ENCODE measurements around the gene SLC29A4.

Gene SLC29A4

DNA sequence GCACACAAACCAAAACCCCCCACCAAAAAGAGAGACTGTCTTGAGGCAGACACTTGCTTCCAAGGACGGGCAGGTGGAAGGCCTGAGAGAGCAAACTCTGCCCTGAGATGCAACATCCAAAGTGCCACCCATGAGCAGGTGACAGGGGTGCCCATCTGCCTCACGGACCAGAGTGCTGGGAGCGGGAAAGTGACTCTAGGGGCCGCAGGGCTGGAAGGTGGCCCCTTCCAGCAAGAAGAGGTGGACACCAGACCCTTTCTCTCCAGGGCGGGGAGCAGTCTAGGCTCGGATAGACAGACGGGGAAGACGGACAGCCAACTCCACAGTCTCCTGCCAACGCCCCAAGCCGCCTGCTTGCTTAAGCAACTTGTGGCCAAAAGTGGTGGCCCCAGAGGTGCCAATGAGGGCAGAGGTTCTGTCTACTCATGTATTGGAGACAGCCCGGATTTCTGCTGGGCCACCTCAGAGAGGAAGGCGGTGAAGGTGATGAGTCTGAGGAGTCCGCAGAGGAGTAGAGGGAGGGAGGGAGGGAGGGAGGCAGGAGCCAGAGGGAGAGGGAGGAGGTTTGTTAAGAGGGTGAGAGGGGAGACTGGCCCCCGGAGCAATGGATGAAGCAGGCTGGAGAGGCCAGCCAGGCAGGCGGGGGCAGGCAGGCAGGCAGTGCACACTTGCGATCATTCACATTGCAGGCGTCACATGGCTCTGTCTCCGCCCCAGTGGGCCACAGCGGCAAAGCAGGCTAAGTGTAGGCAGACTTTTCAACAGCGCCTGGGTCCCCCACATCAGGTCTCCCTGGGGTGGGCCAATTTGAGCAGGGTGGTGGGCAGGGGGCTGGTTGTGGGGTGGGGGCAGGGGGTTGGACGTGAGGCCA is 65.6 kb downstream of the SLC29A4 start:
- Mint-ChIP-seq H3K27me3 (no peaks in the 10 kb centered on the region), H3K4me3 (no peak overlapping the region), H3K36me3 (peaks cover 68% of the 10 kb centered on the region), H3K9me3 (peaks cover 14% of the 10 kb centered on the region), H3K4me1 (peaks cover 8% of the 10 kb centered on the region), H3K27ac (no peak overlapping the region)
- ATAC-seq: no peak

DNA sequence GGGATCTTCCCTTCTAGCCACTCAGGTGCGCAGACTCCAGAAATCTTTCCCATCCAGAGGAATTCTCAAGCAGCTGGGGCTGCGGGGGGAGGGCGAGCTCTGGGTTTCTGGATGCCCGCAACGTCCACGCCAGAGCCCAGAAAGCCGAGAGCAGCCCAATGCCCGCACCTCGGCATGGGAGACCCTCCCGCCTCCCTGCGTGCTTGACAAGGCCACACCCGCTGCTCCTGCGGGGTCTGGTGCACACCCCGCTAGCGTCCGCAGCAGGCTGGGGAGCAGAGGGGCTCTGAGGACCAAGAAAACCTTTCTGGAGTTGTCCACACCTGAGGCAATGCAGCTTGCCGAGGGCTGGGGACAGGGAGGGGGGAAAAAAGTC is 66.2 kb downstream of the SLC29A4 start:
- ATAC-seq: no peak

DNA sequence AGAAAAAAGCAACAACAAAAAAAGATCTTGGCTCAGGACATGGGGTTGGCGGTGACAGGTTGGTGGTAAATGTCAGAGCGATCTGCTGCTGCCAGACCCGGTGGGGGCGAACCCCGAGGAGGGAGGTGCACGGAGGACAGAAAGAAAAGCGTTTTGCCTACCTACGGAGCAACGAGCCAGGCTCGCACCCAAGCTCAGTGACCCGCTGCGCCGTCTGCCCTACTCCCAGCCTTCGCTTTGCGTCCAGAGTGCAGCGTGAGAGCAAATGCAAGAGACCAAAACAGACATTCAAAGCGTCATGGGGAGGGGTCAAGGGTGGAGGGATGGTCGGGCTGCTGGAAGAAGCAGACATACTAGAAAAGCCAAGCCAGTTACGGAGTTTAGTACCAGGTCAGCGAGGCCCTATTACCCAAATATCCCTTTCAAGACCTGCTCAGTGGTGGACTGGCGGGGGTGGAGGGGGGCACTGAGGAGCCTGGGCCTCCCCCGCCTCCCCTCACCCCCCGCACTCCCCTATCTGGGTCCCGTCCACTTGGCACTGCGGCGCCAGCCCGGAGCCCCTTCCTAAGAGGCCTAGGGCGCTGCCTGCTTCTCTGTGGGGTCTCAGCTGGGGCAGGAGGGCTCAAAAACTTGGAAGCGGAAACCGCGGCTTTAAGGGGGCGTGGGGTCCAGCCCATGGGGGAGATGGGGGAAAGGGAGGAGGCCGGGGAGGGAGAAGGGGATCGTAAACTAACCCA is 66.9 kb downstream of the SLC29A4 start:
- Mint-ChIP-seq H3K9me3 (peaks cover 6% of the 10 kb centered on the region), H3K4me3 (no peak overlapping the region), H3K36me3 (peaks cover 67% of the 10 kb centered on the region), H3K27me3 (no peaks in the 10 kb centered on the region), H3K27ac (no peak overlapping the region), H3K4me1 (peaks cover 19% of the 10 kb centered on the region)
- ATAC-seq: no peak

More for the DNA sequence above, 66.2 kb downstream of the SLC29A4 start:
- peaks cover 13% of the 10 kb centered on the region for H3K4me1 Mint-ChIP-seq
- H3K36me3 Mint-ChIP-seq: peaks cover 67% of the 10 kb centered on the region
- no peak overlapping the region for H3K4me3 Mint-ChIP-seq
- H3K9me3 Mint-ChIP-seq: peaks cover 10% of the 10 kb centered on the region
- H3K27ac Mint-ChIP-seq: no peak overlapping the region
- H3K27me3 Mint-ChIP-seq: no peaks in the 10 kb centered on the region

DNA sequence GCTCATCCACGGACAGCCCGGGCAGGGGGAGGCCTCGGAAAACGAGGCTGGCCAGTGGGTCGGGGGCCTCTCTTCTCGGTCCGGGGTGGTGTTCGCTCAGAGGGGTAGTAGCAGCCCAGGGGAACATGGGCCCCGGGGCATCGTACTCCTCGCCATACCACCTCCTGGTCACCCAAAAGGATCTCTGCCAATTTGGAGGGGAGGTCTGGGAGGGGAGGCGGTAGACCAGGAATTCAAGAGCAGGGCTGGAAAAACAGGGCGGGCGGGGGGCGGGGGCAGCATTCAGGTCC is 67.4 kb downstream of the SLC29A4 start:
- no peak for ATAC-seq
- Mint-ChIP-seq H3K4me1 (peaks cover 24% of the 10 kb centered on the region), H3K27ac (no peak overlapping the region), H3K4me3 (no peak overlapping the region), H3K9me3 (peaks cover 3% of the 10 kb centered on the region), H3K36me3 (peaks cover 67% of the 10 kb centered on the region), H3K27me3 (no peaks in the 10 kb centered on the region)

DNA sequence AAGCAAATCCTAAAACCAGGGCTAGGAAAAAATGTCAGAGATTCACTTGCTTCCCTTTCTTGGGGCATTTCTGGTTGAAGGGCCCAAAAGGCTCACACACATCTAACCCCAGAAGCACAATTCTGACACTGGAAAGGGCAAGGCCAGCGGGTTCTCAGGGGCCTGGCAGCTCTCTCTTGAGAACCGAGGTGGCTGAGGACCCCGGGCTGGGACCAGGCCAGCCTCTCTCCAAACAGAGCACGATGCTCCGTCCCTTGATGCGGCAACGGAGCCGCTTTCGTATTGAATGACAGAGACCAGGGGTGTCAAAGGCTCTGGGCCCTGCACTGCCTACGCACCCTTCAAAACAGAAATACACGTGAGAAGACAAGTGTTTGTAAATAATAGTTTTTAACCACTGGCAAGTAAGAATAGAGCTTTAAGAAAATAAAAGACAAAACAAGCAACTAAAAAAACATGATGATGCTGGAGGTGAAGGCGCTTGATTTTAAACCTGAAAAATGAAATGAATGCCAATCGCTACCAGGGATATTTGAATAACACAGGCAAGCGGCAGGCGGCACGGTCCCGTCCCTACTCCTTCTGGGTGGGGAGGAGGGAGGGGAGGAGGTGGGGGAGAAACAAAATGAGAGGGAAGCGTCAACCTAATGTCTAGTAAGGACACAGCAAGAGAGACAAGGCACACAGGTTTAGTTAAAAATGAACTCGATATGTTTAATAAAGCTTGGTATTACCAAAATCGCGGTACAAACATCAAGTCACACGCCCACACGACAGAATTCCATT is 68.0 kb downstream of the SLC29A4 start:
- no peak for ATAC-seq
- Mint-ChIP-seq H3K36me3 (peaks cover 67% of the 10 kb centered on the region), H3K27ac (no peak overlapping the region), H3K9me3 (peaks cover 3% of the 10 kb centered on the region), H3K4me3 (no peak overlapping the region), H3K27me3 (no peaks in the 10 kb centered on the region), H3K4me1 (peaks cover 28% of the 10 kb centered on the region)

DNA sequence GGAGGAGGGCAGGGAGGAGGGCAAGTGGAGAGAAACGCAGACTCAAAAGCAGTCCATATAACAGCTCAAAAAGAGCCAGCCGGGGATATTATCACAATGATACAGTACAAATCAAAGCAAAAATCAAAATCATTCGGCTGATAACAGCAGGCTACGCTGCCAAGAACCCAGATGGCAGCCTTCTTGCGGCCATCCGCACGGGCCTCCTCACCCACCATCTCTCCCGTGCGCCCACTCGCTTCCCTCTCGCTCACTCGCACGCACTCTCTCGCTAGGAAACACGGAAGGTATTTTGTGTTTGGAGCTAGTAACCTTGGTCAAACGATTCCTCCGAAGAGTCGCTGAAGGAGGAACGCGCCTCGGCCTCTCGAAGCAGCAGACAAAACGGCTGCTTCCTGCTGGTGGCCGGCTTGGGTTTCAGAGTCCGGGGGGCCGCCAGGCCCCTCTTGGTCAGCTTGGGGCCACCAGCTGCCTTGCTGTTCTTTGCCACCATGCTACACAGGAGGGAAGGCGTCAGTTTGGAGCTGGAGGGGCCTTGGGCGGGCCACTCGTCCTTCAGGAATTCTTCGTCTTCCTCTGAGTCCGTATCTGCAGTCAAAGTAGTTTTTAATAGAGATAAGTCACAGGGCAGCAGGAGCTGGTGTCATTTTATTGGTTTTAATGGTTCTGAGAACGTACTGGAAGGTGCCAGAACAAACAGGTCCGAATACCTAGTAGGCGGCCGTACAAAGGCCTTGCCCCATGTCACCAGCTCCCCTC is 68.9 kb downstream of the SLC29A4 start:
- no peak for ATAC-seq
- H3K4me3 Mint-ChIP-seq: no peak overlapping the region
- H3K27me3 Mint-ChIP-seq: no peaks in the 10 kb centered on the region
- H3K27ac Mint-ChIP-seq: no peak overlapping the region
- H3K4me1 Mint-ChIP-seq: peaks cover 28% of the 10 kb centered on the region
- H3K9me3 Mint-ChIP-seq: no peaks in the 10 kb centered on the region
- peaks cover 71% of the 10 kb centered on the region for H3K36me3 Mint-ChIP-seq

DNA sequence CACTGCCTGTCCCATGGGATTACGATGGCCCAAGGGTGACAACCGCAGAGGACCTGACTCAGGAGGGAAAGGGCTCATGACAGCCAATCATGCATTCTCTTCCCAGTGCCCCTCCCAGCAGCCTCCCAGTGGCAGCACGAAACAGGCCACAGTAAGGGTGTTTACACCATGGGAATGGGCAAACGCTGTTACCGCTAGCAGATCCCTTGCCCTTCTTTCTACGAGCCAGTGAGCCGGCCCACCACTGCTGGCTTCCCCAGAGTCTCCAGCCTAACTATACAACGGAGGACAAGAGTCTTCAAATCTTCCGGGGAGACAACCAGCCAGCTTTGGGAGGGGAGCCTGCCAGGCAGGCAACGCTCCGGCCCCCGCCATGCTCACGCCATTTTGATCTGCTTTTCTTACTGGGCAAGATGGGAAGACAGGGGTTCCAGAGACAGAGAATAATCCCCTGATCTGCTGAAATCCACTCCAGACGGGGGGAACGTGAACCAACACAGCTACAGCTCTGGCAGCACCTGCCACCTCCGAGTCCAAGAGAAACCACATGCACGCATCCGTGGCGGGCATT is 69.8 kb downstream of the SLC29A4 start:
- H3K4me1 Mint-ChIP-seq: peaks cover 28% of the 10 kb centered on the region
- no peak for ATAC-seq
- no peaks in the 10 kb centered on the region for H3K9me3 Mint-ChIP-seq
- no peak overlapping the region for H3K27ac Mint-ChIP-seq
- no peak overlapping the region for H3K4me3 Mint-ChIP-seq
- H3K27me3 Mint-ChIP-seq: no peaks in the 10 kb centered on the region
- peaks cover 78% of the 10 kb centered on the region for H3K36me3 Mint-ChIP-seq

DNA sequence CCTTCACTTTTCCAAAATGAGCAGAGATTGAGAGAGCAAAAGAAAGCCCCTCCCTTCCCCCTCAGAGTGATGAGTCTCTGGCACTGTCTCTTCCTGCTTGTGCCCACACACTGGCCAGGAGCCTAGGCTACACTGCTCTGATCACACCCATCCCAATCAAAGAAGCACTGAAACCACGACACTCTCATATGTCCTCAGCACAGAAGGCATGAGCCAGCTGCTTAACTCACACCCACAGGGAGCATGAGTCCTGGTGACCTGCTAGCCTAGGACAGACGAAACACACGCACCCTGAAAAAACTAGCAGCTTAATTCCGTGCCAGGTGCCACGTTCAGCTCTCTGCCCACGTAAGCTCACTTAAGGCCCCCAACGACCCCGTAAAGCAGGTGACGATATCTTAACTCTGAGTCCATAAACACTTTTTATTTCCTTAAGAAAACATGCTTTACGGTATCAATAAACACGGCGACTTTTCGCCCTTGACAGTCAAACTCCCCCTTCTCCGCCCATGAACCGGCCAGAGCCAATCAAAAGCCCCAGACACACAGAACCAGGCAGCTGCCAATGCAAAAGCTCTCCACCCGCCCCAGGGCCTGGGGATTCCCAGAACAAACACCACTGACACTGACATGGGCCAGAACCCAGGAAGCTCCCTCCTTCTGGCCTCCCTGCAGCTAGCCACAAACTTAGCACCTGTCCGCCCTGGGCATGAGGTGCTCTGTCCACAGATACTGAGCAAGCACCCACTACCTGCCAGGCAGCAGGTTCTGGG is 71.9 kb downstream of the SLC29A4 start:
- peaks cover 82% of the 10 kb centered on the region for H3K36me3 Mint-ChIP-seq
- H3K4me1 Mint-ChIP-seq: peaks cover 28% of the 10 kb centered on the region
- no peak overlapping the region for H3K27ac Mint-ChIP-seq
- H3K4me3 Mint-ChIP-seq: no peak overlapping the region
- ATAC-seq: no peak
- H3K27me3 Mint-ChIP-seq: no peaks in the 10 kb centered on the region
- H3K9me3 Mint-ChIP-seq: no peaks in the 10 kb centered on the region

Data from stimulated activated memory B cell treated with anti-CD40 and anti-IgM and Interleukin-4, amounts not matched to agents 10 μg/mL and 1 μg/mL and 100 μg/mL, for 72 hours (primary cell).